Gastroesophageal sphincter (tissue), 3 donors: ENCODE results near the gene ZC3H10.

ENCODE experiments used
- EP300 ChIP-seq: sonication (generic); formaldehyde crosslinking; IDR thresholded peaks from one replicate; pipeline ENCODE4 v1.6.1; 2017; ENCODE audit warnings: antibody characterized with exemption, mild to moderate bottlenecking
- POLR2A ChIP-seq, 2 donors: fragments of 450-650 bp; IDR thresholded peaks; one replicate each; pipeline ENCODE4 v1.6.1; 2017; ENCODE audit warnings: antibody characterized with exemption in 2 of 2, mild to moderate bottlenecking in 2 of 2, moderate library complexity in 1 of 2
- POLR2AphosphoS5 ChIP-seq: sonication (generic); formaldehyde crosslinking; IDR thresholded peaks from one replicate; pipeline ENCODE4 v1.6.1; 2017; ENCODE audit warnings: antibody characterized with exemption
- TF ChIP-seq, protein P1 (sequence below), 4 experiments: fragments of 200-600 bp in 2 of 4; fragments of 450-650 bp in 2 of 4; sonication (generic) in 1 of 4; IDR thresholded peaks; one replicate each; pipeline ENCODE4 v1.5.1; 2017 to 2019; ENCODE audit warnings: antibody characterized with exemption in 4 of 4, mild to moderate bottlenecking in 2 of 4, moderate library complexity in 2 of 4

DNA sequence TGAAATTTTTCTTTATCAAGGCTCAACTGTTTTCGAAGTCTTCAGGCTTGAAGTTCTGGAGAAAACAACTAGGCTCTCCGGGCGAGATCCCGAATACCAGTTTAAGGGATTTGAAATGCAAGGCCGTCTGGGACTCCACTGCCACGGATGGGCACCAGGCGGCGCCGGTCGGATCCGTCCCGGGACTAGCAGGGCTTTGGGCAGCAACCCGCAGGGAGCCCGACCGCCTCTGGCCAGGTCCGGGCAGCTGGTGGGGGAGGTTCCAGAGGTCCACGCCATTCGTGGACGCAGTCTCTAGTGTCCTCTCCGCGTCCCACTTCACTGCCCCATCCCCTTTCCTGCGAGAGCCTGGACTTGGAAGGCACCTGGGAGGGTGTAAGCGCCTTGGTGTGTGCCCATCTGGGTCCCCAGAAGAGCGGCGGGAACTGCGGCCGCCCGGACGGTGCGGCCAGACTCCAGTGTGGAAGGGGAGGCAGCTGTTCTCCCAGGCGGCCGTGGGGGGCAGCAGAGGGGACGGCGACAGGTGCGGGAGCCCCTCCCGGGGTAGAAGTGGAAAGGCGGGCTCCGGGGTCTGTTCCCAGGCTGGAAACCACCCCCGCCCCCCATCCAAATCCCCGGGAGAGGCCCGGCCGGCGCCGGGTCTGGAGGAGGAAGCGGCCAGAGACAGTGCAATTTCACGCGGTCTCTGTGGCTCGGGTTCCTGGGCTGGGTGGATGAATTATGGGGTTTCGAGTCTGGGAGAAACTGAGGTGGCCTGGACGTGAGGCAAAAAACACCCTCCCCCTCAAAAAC lies 38.9 kb upstream of the ZC3H10 start:
- TF ChIP-seq, protein P1, sequence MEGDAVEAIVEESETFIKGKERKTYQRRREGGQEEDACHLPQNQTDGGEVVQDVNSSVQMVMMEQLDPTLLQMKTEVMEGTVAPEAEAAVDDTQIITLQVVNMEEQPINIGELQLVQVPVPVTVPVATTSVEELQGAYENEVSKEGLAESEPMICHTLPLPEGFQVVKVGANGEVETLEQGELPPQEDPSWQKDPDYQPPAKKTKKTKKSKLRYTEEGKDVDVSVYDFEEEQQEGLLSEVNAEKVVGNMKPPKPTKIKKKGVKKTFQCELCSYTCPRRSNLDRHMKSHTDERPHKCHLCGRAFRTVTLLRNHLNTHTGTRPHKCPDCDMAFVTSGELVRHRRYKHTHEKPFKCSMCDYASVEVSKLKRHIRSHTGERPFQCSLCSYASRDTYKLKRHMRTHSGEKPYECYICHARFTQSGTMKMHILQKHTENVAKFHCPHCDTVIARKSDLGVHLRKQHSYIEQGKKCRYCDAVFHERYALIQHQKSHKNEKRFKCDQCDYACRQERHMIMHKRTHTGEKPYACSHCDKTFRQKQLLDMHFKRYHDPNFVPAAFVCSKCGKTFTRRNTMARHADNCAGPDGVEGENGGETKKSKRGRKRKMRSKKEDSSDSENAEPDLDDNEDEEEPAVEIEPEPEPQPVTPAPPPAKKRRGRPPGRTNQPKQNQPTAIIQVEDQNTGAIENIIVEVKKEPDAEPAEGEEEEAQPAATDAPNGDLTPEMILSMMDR (IDR thresholded peaks at IDR 0.05): peak; percentile 66 to 79 (median 74)
- TF ChIP-seq POLR2AphosphoS5: no peak
- TF ChIP-seq POLR2A (IDR thresholded peaks at IDR 0.05): no peak
- TF ChIP-seq EP300: no peak
